CD4-positive, CD25-positive, alpha-beta regulatory T cell (primary cell): ENCODE data around the gene TRAF3. TPM values are rescaled to one million over a fixed set of nuclear protein-coding genes. Genes with fewer than 3 reads are reported as not detected.

Source experiments
- ATAC-seq, 2 donors: fragments of 150-1000 bp; cut with Tn5 transposase; one replicate each; pipeline ENCODE4 v1.10.0; 2021; ENCODE audit warnings: low read depth in 2 of 2, moderate number of reproducible peaks in 2 of 2, moderate library complexity in 1 of 2
- DNase-seq, 3 donors: peaks; one replicate each; pipeline versions ENCODE4 v3.0.0 to v3.0.0-alpha.2; 2012 to 2022; ENCODE audit warnings: mixed read lengths in 1 of 3
- H3K27ac ChIP-seq: one replicate; pipeline ENCODE4 v1.7.0; 2013; ENCODE audit warnings: mild to moderate bottlenecking, low read length; ENCODE audit not compliant: insufficient read depth, poor library complexity, severe bottlenecking
- H3K27me3 ChIP-seq: one replicate; pipeline ENCODE4 v1.7.0; 2013; ENCODE audit warnings: low read length; ENCODE audit not compliant: control insufficient read depth, insufficient read depth
- H3K36me3 ChIP-seq: one replicate; pipeline ENCODE4 v1.7.0; 2013; ENCODE audit warnings: mild to moderate bottlenecking, low read length, moderate library complexity; ENCODE audit not compliant: control insufficient read depth, insufficient read depth
- H3K4me1 ChIP-seq: 2 replicates; pipeline ENCODE4 v1.7.0; 2013; ENCODE audit warnings: mild to moderate bottlenecking, low read length; ENCODE audit not compliant: insufficient read depth, control insufficient read depth, poor library complexity, severe bottlenecking
- H3K4me3 ChIP-seq: one replicate; pipeline ENCODE4 v1.7.0; 2013; ENCODE audit warnings: low read depth, mild to moderate bottlenecking, low read length, moderate library complexity
- H3K9me3 ChIP-seq, 2 experiments: 1 replicate in 1 of 2; 2 replicates in 1 of 2; pipeline ENCODE4 v1.7.0; 2013; ENCODE audit warnings: low read length in 2 of 2, mild to moderate bottlenecking in 1 of 2, moderate library complexity in 1 of 2; ENCODE audit not compliant: control insufficient read depth in 2 of 2
- H3K27ac Mint-ChIP-seq, 3 donors: one replicate each; pipeline ENCODE4 v1.8.0; 2020 to 2022; ENCODE audit warnings: mild to moderate bottlenecking in 3 of 3, mixed read lengths in 3 of 3, moderate library complexity in 2 of 3
- H3K27me3 Mint-ChIP-seq: one replicate; pipeline ENCODE4 v1.8.0; 2022; ENCODE audit warnings: mild to moderate bottlenecking, mixed read lengths
- H3K36me3 Mint-ChIP-seq: one replicate; pipeline ENCODE4 v1.8.0; 2020; ENCODE audit warnings: mixed read lengths
- H3K4me1 Mint-ChIP-seq, 4 donors: one replicate each; pipeline ENCODE4 v1.8.0; 2020 to 2022; ENCODE audit warnings: mixed read lengths in 4 of 4, mild to moderate bottlenecking in 1 of 4
- H3K4me3 Mint-ChIP-seq, 4 donors: one replicate each; pipeline ENCODE4 v1.8.0; 2020 to 2022; ENCODE audit warnings: mild to moderate bottlenecking in 4 of 4, mixed read lengths in 4 of 4, moderate library complexity in 3 of 4
- H3K9me3 Mint-ChIP-seq, 7 donors: one replicate each; pipeline ENCODE4 v1.8.0; 2020 to 2022; ENCODE audit warnings: mixed read lengths in 7 of 7, mild to moderate bottlenecking in 3 of 7, moderate library complexity in 2 of 7
- polyA plus RNA-seq, 4 donors: library from polyadenylated mRNA; unstranded; fragments of 300-500 nt; fragmentation: Illumina TruSeq; gene quantifications; one replicate each; pipeline ENCODE4 v1.2.3, GENCODE V29; 2021
- total RNA-seq: library from RNA; stranded (reverse); gene quantifications from one replicate; pipeline ENCODE4 v1.2.3, GENCODE V29; 2022

Gene TRAF3
- total and polyA plus RNA-seq, 5 donors from 2014 or later = 17.7 to 71.2 (median 22.5) TPM

DNA sequence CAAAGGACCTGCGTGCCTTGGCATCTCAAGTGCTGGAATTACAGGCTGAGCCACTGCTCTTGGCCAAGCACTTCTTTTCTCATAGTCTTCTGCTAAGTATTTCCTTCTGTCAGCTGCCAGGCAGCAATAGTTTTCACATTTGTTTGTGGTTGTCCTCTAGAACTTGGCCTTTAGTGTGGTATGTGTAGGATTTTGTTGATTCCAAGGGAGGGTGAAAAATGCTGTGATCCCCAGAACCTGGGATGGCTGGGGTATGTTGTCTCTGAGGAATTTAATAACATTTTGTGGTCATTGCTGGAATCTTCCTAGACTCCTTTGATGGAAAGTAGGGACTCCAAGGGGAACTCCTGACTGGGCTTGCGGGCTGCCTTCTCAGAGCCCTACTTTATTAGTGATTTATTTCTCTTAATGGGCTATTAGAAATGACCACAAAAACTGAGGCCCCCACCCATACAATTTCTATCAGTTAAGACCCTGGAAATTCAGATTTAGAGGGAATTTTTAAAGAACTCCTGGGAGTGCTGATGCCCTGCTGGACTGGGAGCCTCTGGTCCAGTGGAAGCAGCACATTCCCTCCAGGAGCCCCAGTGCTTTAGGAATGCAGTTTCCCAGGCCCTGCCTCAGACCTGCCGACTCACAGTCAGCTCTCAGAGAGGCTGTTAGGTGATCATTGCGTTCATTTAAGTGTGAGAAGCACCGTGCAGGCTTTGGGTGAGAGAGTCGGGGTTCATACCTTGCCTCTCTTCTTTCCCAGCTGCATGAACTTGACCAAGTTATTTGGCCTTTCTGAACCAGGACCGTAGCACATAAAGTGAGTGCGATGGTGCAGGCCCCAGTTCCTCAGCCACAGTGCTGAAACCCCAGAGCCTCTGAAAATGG lies 22.7 kb downstream of the TRAF3 start:
- H3K9me3 Mint-ChIP-seq = no peaks in the 10 kb centered on the region

DNA sequence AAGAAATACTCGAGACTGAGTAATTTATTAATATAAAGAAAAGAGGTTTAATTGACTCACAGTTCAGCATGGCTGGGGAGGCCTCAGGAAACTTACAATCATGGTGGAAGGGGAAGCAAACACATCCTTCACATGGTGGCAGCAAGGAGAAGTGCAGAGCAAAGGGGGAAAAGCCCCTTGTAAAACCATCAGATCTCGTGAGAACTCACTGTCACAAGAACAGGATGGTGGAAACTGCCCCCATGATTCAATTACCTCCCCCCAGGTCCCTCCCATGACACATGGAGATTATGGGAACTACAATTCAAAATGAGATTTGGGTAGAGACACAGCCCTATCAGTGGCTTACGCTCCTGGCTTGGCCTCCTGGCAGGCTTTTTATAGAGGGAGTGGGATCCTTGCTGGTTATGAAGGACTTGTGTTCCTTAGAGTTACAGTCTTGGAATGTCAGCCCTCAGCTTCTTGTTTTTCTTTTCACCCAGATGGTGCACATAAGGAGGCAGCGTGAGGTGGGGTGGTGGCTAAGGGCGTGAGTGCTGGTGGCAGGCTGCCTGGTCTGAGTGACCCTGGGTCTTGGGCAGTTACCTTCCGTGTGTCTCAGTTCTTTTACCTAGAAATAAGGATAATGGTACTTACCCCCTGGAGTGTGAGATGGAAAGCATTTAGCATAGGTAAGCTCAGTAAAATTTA lies 25.7 kb downstream of the TRAF3 start:
- H3K9me3 ChIP-seq = no peaks in the 10 kb centered on the region
- no peak overlapping the region for H3K4me3 ChIP-seq
- H3K27me3 ChIP-seq = no peaks in the 10 kb centered on the region
- no peaks in the 10 kb centered on the region for H3K36me3 ChIP-seq
- H3K4me1 ChIP-seq = peaks cover 74% of the 10 kb centered on the region
- peak overlapping the region; percentile 53 for H3K27ac ChIP-seq
- ATAC-seq (no peak), DNase-seq (no peak)
- H3K4me3 Mint-ChIP-seq = peak overlapping the region in 2 of 4 donors; percentile 68 to 78
- peaks cover 14% of the 10 kb centered on the region for H3K36me3 Mint-ChIP-seq
- H3K27ac Mint-ChIP-seq = peak overlapping the region; percentile 82 to 91 (median 87)
- H3K4me1 Mint-ChIP-seq = peaks cover 21 to 76% (median 62%) of the 10 kb centered on the region in 4 donors
- no peaks in the 10 kb centered on the region for H3K27me3 Mint-ChIP-seq
- H3K9me3 Mint-ChIP-seq = no peaks in the 10 kb centered on the region

More for the DNA sequence above, 22.7 kb downstream of the TRAF3 start:
- Histone ChIP-seq H3K27ac (no peak overlapping the region), H3K4me1 (peaks cover 56% of the 10 kb centered on the region), H3K4me3 (no peak overlapping the region), H3K36me3 (no peaks in the 10 kb centered on the region), H3K9me3 (no peaks in the 10 kb centered on the region), H3K27me3 (no peaks in the 10 kb centered on the region)
- ATAC-seq = no peak
- Mint-ChIP-seq H3K27me3 (no peaks in the 10 kb centered on the region), H3K4me1 (peaks cover 9 to 72% (median 51%) of the 10 kb centered on the region in 4 donors), H3K27ac (peak overlapping the region; percentile 38 to 75 (median 72)), H3K4me3 (peak overlapping the region in 2 of 4 donors; percentile 3 to 51), H3K36me3 (peaks cover 12% of the 10 kb centered on the region)
- no peak for DNase-seq

DNA sequence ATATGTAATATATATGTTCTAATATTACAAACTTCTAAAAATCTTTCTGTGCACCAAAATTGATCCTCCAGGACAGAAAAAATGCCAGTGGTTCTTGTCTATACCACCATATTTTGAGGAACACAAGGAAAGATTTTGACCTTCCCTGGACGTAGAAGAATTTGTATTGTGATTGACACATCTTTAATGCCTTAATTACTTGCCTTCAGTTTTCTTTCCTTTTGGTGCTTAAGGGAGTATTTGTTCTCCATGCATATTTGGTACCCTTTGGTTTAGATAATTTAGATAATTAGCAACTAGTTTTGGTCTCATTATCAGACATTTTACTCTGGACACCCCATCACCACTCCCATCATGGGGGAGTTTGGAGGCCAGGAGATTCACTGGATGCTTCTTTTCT lies 27.6 kb downstream of the TRAF3 start:
- ATAC-seq = no peak
- H3K4me3 ChIP-seq = peak overlapping the region; percentile 83
- H3K27me3 Mint-ChIP-seq = no peaks in the 10 kb centered on the region
- peak overlapping the region; percentile 95 to 99 (median 97) for H3K27ac Mint-ChIP-seq
- DNase-seq = no peak
- H3K36me3 Mint-ChIP-seq = peaks cover 11% of the 10 kb centered on the region
- H3K36me3 ChIP-seq = no peaks in the 10 kb centered on the region
- no peaks in the 10 kb centered on the region for H3K27me3 ChIP-seq
- H3K4me3 Mint-ChIP-seq = peak overlapping the region; percentile 88 to 90 (median 88)
- peaks cover 21 to 74% (median 52%) of the 10 kb centered on the region in 4 donors for H3K4me1 Mint-ChIP-seq
- no peaks in the 10 kb centered on the region for H3K9me3 ChIP-seq
- peak overlapping the region; percentile 88 for H3K27ac ChIP-seq
- peaks cover 62% of the 10 kb centered on the region for H3K4me1 ChIP-seq
- no peaks in the 10 kb centered on the region for H3K9me3 Mint-ChIP-seq

DNA sequence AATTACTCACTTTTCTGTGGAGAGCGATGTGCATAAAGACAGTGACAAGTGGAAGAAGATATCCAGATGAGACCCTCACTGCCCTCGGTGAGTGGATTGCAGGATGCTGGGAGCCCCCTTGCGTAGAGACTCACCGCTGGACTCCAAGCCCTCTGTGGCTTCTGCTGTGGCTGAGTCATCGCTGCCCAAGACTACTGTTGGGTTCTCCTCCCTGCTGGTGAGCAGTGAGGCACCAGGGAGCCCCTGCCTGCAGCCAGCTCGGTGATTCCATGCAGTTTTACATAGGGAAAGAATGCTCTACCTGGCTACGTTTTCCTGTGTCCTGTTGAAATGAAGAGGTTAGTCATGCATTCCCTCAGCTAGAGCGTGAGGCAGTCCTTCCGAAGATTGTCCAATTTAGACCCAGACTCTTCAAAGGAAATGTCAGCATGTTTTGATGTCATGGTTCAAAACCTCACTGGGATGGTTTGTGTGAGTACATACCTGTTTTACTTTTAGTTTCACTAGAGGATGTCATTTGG lies 28.2 kb downstream of the TRAF3 start:
- Histone ChIP-seq H3K9me3 (no peaks in the 10 kb centered on the region), H3K4me1 (peaks cover 62% of the 10 kb centered on the region), H3K27ac (peak overlapping the region; percentile 88), H3K4me3 (peak overlapping the region; percentile 83), H3K36me3 (no peaks in the 10 kb centered on the region), H3K27me3 (no peaks in the 10 kb centered on the region)
- Mint-ChIP-seq H3K9me3 (no peaks in the 10 kb centered on the region), H3K27ac (peak overlapping the region; percentile 95 to 99 (median 97)), H3K27me3 (no peaks in the 10 kb centered on the region), H3K4me1 (peaks cover 27 to 76% (median 55%) of the 10 kb centered on the region in 4 donors), H3K4me3 (peak overlapping the region; percentile 88 to 90 (median 88)), H3K36me3 (peaks cover 15% of the 10 kb centered on the region)
- ATAC-seq (peak; percentile 69 to 72), DNase-seq (peak; percentile 28 to 83 (median 56))

DNA sequence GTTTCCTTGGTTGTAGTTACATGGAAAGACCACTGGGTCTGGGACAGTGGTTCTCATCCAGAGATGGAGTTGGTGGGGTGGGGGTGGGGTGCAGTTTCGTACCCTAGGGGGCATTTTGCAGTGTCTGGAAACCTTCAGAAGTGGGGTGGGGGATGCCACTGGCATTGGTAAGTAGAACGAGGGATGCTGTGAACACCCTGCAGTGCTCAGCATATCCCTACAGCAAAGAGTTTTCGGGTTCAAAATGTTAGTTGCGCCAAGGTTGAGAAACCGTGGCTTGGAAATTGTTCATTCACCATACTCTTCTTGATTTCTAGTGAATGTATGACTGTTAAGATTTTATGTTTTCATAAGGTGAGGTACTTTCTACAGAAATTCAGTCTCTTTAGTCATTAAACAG lies 28.7 kb downstream of the TRAF3 start:
- H3K27me3 ChIP-seq = no peaks in the 10 kb centered on the region
- H3K9me3 Mint-ChIP-seq = no peaks in the 10 kb centered on the region
- ATAC-seq (peak in 1 of 2 donors; percentile 2), DNase-seq (no peak)
- H3K4me1 Mint-ChIP-seq = peaks cover 31 to 78% (median 59%) of the 10 kb centered on the region in 4 donors
- no peaks in the 10 kb centered on the region for H3K9me3 ChIP-seq
- H3K27ac ChIP-seq = peak overlapping the region; percentile 88
- peak overlapping the region; percentile 83 for H3K4me3 ChIP-seq
- H3K27me3 Mint-ChIP-seq = no peaks in the 10 kb centered on the region
- peak overlapping the region; percentile 95 to 99 (median 97) for H3K27ac Mint-ChIP-seq
- peaks cover 66% of the 10 kb centered on the region for H3K4me1 ChIP-seq
- H3K4me3 Mint-ChIP-seq = peak overlapping the region; percentile 88 to 90 (median 88)
- no peaks in the 10 kb centered on the region for H3K36me3 ChIP-seq
- H3K36me3 Mint-ChIP-seq = peaks cover 18% of the 10 kb centered on the region

DNA sequence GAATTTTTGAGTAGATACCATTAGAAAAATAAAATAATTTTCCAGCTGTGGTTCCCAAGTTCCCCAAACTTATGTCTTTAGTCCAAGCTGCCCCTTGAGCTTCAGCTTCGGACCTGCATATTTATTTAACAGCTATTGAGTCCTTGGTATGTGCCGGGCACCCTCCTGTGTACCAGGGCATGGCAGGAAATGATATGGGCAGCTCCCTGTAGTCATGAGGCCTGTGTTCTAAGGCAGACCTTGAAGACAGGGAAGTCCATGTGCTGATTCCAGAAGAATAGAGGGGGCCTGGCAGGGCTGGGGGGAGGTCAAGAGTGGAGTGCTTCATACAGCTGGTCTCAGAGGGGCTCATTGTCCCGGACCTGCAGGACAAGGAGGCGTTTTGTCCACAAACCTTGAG lies 29.2 kb downstream of the TRAF3 start:
- H3K27me3 Mint-ChIP-seq = no peaks in the 10 kb centered on the region
- H3K9me3 Mint-ChIP-seq = no peaks in the 10 kb centered on the region
- H3K27me3 ChIP-seq = no peaks in the 10 kb centered on the region
- peak in 1 of 3 donors; percentile 54 for DNase-seq
- H3K4me3 Mint-ChIP-seq = peak overlapping the region in 3 of 4 donors; percentile 88 to 90 (median 88)
- no peaks in the 10 kb centered on the region for H3K36me3 ChIP-seq
- peak overlapping the region; percentile 88 for H3K27ac ChIP-seq
- no peaks in the 10 kb centered on the region for H3K9me3 ChIP-seq
- H3K4me1 ChIP-seq = peaks cover 68% of the 10 kb centered on the region
- H3K4me1 Mint-ChIP-seq = peaks cover 35 to 81% (median 61%) of the 10 kb centered on the region in 4 donors
- ATAC-seq = no peak
- peaks cover 18% of the 10 kb centered on the region for H3K36me3 Mint-ChIP-seq
- peak overlapping the region; percentile 83 for H3K4me3 ChIP-seq
- peak overlapping the region; percentile 95 to 99 (median 97) for H3K27ac Mint-ChIP-seq

DNA sequence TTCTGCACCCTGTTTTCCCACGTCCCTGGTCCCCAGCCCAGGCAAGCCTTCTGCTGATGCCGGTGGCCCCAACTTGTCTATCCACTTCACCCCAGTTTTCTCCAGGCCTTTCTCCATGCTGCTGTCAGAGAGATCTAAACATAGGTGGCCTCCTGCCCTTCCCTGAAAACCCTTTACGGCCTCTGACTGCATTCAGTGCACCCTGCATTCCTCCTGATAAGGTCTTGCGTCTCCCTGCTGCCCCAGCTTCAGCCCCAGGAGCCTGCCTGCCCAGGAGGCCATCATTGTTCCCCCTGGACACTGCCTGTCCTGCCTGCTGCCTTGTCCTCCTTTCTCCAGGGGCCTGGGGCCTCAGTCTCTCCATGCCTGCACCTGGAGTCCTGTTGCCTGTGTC lies 29.8 kb downstream of the TRAF3 start:
- Mint-ChIP-seq H3K27ac (peak overlapping the region; percentile 95 to 98 (median 97)), H3K4me3 (peak overlapping the region; percentile 75 to 90 (median 88)), H3K9me3 (no peaks in the 10 kb centered on the region), H3K27me3 (no peaks in the 10 kb centered on the region), H3K4me1 (peaks cover 35 to 84% (median 63%) of the 10 kb centered on the region in 4 donors), H3K36me3 (peaks cover 18% of the 10 kb centered on the region)
- no peak for ATAC-seq
- Histone ChIP-seq H3K27ac (peak overlapping the region; percentile 88), H3K4me1 (peaks cover 71% of the 10 kb centered on the region), H3K27me3 (no peaks in the 10 kb centered on the region), H3K36me3 (no peaks in the 10 kb centered on the region), H3K4me3 (peak overlapping the region; percentile 57), H3K9me3 (no peaks in the 10 kb centered on the region)
- DNase-seq = no peak
